HepG2 (cell line): ENCODE measurements around the gene STAB2. TPM values are rescaled to one million over a fixed set of nuclear protein-coding genes. Genes with fewer than 3 reads are reported as not detected.

Experiments
- ATAC-seq: fragments of 200-7000 bp; cut with Tn5 transposase; 3 replicates; pipeline ENCODE4 v1.9.1; 2020; ENCODE audit warnings: mild to moderate bottlenecking, moderate library complexity
- BruUV-seq: library from RNA; stranded (reverse); fragments of 400-500 nt; replicated peaks from 2 replicates; lab custom pipeline; 2021; lab: Mats Ljungman, UMichigan
- CTCF ChIA-PET: fragments of 300-600 bp; formaldehyde crosslinking; extraction: SDS; loops from one replicate; lab custom pipeline; 2021; ENCODE audit warnings: low total read pairs, inconsistent platforms, low intra/inter-chr PET ratio; lab: Yijun Ruan, JAX
- POLR2A ChIA-PET: fragments of 350-600 bp; sonication (Branson Sonifier 250); formaldehyde crosslinking; loops from one replicate; lab custom pipeline; 2020; ENCODE audit warnings: antibody characterized with exemption, inconsistent platforms; lab: Yijun Ruan, JAX
- DNase-seq: peaks from one replicate; pipeline ENCODE4 v3.0.0-alpha.2; 2015; ENCODE audit warnings: low spot score
- FAIRE-seq: peaks from 3 replicates; lab custom pipeline; 2011; peaks lifted over from hg19 to GRCh38; lab: Jason Lieb, UNC
- H2AFZ ChIP-seq: one replicate; pipeline ENCODE4 v1.6.1; 2011; ENCODE audit warnings: low read length, inconsistent platforms
- H3K27ac ChIP-seq: fragments of 300-600 bp; 3 replicates; pipeline ENCODE4 v1.8.0; 2011; ENCODE audit warnings: mixed run types, mild to moderate bottlenecking, mixed read lengths, low read length, inconsistent platforms; ENCODE audit not compliant: insufficient read depth; ENCODE audit errors: extremely low read length
- H3K27me3 ChIP-seq, 2 experiments: fragments of 200-600 bp in 1 of 2; 2 replicates in 1 of 2; 3 replicates in 1 of 2; pipeline versions ENCODE4 v1.6.0 to v1.8.0; 2011; ENCODE audit warnings: low read length in 2 of 2, mild to moderate bottlenecking in 2 of 2, moderate library complexity in 2 of 2, inconsistent platforms in 1 of 2; ENCODE audit not compliant: insufficient read depth in 2 of 2, control insufficient read depth in 1 of 2
- H3K36me3 ChIP-seq, 2 experiments: fragments of 200-600 bp in 1 of 2; replicated peaks in 1 of 2; 2 replicates in 1 of 2; 3 replicates in 1 of 2; pipeline versions ENCODE4 v1.5.1 to v1.8.0; 2011; ENCODE audit warnings: low read length in 2 of 2, inconsistent platforms in 1 of 2; ENCODE audit not compliant: insufficient read depth in 2 of 2, control insufficient read depth in 1 of 2
- H3K4me1 ChIP-seq: 2 replicates; pipeline ENCODE4 v1.5.1; 2012; ENCODE audit warnings: low read length, inconsistent platforms; ENCODE audit not compliant: insufficient read depth
- H3K4me2 ChIP-seq: 2 replicates; pipeline ENCODE4 v1.6.0; 2011; ENCODE audit warnings: low read depth, low read length, inconsistent platforms
- H3K4me3 ChIP-seq, 3 experiments: fragments of 200-600 bp in 1 of 3; sonication (generic), shearing (Covaris generic) in 1 of 3; replicated peaks in 1 of 3; 2 replicates each; pipeline ENCODE4 v1.5.1; 2011 to 2016; ENCODE audit warnings: low read length in 3 of 3, inconsistent platforms in 2 of 3, low read depth in 2 of 3, mild to moderate bottlenecking in 2 of 3, control low read depth in 1 of 3, mixed read lengths in 1 of 3; ENCODE audit not compliant: insufficient read depth in 1 of 3
- H3K79me2 ChIP-seq: one replicate; pipeline ENCODE4 v1.6.1; 2011; ENCODE audit warnings: low read length, inconsistent platforms; ENCODE audit not compliant: insufficient read depth
- H3K9ac ChIP-seq: 2 replicates; pipeline ENCODE4 v1.6.0; 2011; ENCODE audit warnings: mild to moderate bottlenecking, low read depth, low read length, inconsistent platforms; ENCODE audit not compliant: insufficient read depth
- H3K9me3 ChIP-seq: 2 replicates; pipeline ENCODE4 v1.5.1; 2012; ENCODE audit warnings: mild to moderate bottlenecking, low read length
- H4K20me1 ChIP-seq: 2 replicates; pipeline ENCODE4 v1.6.0; 2011; ENCODE audit warnings: inconsistent platforms, mild to moderate bottlenecking, low read length, moderate library complexity; ENCODE audit not compliant: insufficient read depth
- EED ChIP-seq: sonication (generic); formaldehyde crosslinking; IDR thresholded peaks from 2 replicates; pipeline ENCODE4 v1.5.0; 2020; ENCODE audit warnings: mild to moderate bottlenecking, missing genetic modification reagents
- GABPA ChIP-seq, 2 experiments: IDR thresholded peaks; 2 replicates each; pipeline ENCODE4 v1.6.1; 2011 to 2016; ENCODE audit warnings: low read depth in 2 of 2, low read length in 1 of 2, missing biosample characterization in 1 of 2, missing genetic modification characterization in 1 of 2
- JUND ChIP-seq: sonication (generic); formaldehyde crosslinking; IDR thresholded peaks from 2 replicates; pipeline ENCODE4 v1.8.0; 2022; ENCODE audit warnings: mild to moderate bottlenecking, missing genetic modification reagents
- PRMT3 ChIP-seq: sonication (generic); formaldehyde crosslinking; IDR thresholded peaks from 2 replicates; pipeline ENCODE4 v1.8.1; 2022; ENCODE audit warnings: low read depth, mild to moderate bottlenecking, moderate library complexity, missing genetic modification reagents, borderline replicate concordance
- ZNF430 ChIP-seq: sonication (generic); formaldehyde crosslinking; IDR thresholded peaks from 2 replicates; pipeline ENCODE4 v1.9.0; 2021; ENCODE audit warnings: mild to moderate bottlenecking, missing genetic modification reagents
- ZNF44 ChIP-seq: sonication (generic); formaldehyde crosslinking; IDR thresholded peaks from 2 replicates; pipeline ENCODE4 v1.5.1; 2020; ENCODE audit warnings: mild to moderate bottlenecking, missing genetic modification reagents
- ZNF777 ChIP-seq: sonication (generic); formaldehyde crosslinking; IDR thresholded peaks from 2 replicates; pipeline ENCODE4 v1.4.0; 2020; ENCODE audit warnings: missing genetic modification reagents
- WGBS: methylation state at CpG from one replicate; pipeline ENCODE4 v1.1.6; 2017; ENCODE audit warnings: low lambda C conversion rate; 5-methylcytosine and 5-hydroxymethylcytosine counted together
- in situ Hi-C: cut with HindIII; loops from 2 replicates; pipeline ENCODE4 v1.10.0; 2017; ENCODE audit warnings: low pct_unique_long_range_greater_than_20kb; ENCODE audit not compliant: extremely low pct_ligation_motif_present
- intact Hi-C: fragments of 100-400 bp; cut with micrococcal nuclease; formaldehyde crosslinking; loops from one replicate; pipeline ENCODE4 v1.10.0; 2022; ENCODE audit not compliant: unreplicated experiment
- polyA plus RNA-seq, 8 experiments: library from polyadenylated mRNA; depleted of rRNA in 3 of 8; stranded (reverse) in 7 of 8; unstranded in 1 of 8; fragments of >200 nt; fragmentation: Illumina TruSeq in 4 of 8; extraction: Trizol in 4 of 8; gene quantifications; 2 replicates each; pipeline versions ENCODE4 v1.2.1 to v1.2.3, GENCODE V29; 2011 to 2016; ENCODE audit warnings: low read depth in 4 of 8, missing spikeins in 1 of 8, mixed read lengths in 1 of 8; ENCODE audit not compliant: insufficient read depth in 1 of 8
- total RNA-seq, 5 experiments: library from RNA; depleted of rRNA; stranded (reverse); fragments of >200 nt; fragmentation: Illumina TruSeq; extraction: Trizol; gene quantifications; 2 replicates each; pipeline ENCODE4 v1.2.3, GENCODE V29; 2016; ENCODE audit warnings: low read depth in 1 of 5
- TF ChIP-seq, protein P1 (sequence below): sonication (generic); formaldehyde crosslinking; IDR thresholded peaks from 2 replicates; pipeline ENCODE4 v1.4.0; 2020; ENCODE audit warnings: missing genetic modification reagents, borderline replicate concordance
- TF ChIP-seq, protein P2 (sequence below): sonication (generic); formaldehyde crosslinking; IDR thresholded peaks from 2 replicates; pipeline ENCODE4 v1.5.0; 2020; ENCODE audit warnings: missing genetic modification reagents
- TF ChIP-seq, protein P3 (sequence below): IDR thresholded peaks from 2 replicates; pipeline ENCODE4 v1.6.1; 2016; ENCODE audit warnings: missing compliant biosample characterization, missing genetic modification reagents, borderline replicate concordance

STAB2 gene
- total and polyA plus RNA-seq, 2 of the 13 experiments (the other 11 are each of a cell fraction or from before 2014, with no cell fraction given) = not detected

DNA sequence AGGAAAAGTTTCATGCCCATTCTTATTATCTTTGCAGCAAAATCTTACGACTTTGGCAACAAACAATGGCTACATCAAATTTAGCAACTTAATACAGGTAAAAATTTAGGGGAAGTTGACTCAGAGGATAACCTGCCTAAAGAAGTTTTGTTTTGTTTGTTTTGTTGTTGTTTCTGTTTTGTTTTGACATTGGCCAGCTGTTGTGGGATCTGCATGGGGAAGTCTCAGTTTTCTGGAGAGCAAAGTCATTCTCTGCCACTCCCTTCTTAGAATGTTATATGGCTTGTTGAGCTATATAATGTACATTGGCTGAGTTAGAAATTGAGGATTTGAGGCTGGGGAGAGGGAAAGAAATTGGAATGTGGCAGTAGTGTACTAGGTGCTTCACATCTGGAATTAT is 144.5 kb downstream of the STAB2 start:
- 3% methylated on average over 1 of the region's 1 CpG for WGBS
- Histone ChIP-seq H3K9me3 (0 out of 2 replicates have a peak, but pooled peaks cover 6% of the 10 kb centered on the region), H3K4me3 (no peak overlapping the region)
- intact Hi-C loops = no loop called here
- no peak for TF ChIP-seq ZNF430 (CRISPR knock-in tag)
- TF ChIP-seq ZNF777 (CRISPR knock-in tag) = no peak
- TF ChIP-seq EED = no peak
- TF ChIP-seq, protein P1, sequence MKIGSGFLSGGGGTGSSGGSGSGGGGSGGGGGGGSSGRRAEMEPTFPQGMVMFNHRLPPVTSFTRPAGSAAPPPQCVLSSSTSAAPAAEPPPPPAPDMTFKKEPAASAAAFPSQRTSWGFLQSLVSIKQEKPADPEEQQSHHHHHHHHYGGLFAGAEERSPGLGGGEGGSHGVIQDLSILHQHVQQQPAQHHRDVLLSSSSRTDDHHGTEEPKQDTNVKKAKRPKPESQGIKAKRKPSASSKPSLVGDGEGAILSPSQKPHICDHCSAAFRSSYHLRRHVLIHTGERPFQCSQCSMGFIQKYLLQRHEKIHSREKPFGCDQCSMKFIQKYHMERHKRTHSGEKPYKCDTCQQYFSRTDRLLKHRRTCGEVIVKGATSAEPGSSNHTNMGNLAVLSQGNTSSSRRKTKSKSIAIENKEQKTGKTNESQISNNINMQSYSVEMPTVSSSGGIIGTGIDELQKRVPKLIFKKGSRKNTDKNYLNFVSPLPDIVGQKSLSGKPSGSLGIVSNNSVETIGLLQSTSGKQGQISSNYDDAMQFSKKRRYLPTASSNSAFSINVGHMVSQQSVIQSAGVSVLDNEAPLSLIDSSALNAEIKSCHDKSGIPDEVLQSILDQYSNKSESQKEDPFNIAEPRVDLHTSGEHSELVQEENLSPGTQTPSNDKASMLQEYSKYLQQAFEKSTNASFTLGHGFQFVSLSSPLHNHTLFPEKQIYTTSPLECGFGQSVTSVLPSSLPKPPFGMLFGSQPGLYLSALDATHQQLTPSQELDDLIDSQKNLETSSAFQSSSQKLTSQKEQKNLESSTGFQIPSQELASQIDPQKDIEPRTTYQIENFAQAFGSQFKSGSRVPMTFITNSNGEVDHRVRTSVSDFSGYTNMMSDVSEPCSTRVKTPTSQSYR (CRISPR knock-in tag) = no peak
- TF ChIP-seq ZNF44 = no peak
- TF ChIP-seq, protein P2, sequence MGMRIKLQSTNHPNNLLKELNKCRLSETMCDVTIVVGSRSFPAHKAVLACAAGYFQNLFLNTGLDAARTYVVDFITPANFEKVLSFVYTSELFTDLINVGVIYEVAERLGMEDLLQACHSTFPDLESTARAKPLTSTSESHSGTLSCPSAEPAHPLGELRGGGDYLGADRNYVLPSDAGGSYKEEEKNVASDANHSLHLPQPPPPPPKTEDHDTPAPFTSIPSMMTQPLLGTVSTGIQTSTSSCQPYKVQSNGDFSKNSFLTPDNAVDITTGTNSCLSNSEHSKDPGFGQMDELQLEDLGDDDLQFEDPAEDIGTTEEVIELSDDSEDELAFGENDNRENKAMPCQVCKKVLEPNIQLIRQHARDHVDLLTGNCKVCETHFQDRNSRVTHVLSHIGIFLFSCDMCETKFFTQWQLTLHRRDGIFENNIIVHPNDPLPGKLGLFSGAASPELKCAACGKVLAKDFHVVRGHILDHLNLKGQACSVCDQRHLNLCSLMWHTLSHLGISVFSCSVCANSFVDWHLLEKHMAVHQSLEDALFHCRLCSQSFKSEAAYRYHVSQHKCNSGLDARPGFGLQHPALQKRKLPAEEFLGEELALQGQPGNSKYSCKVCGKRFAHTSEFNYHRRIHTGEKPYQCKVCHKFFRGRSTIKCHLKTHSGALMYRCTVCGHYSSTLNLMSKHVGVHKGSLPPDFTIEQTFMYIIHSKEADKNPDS (CRISPR knock-in tag) = no peak
- TF ChIP-seq JUND (CRISPR knock-in tag) = no peak
- TF ChIP-seq PRMT3 (CRISPR knock-in tag) = no peak
- no peak for TF ChIP-seq GABPA (IDR thresholded peaks at IDR 0.05; ENCODE audit: low read depth, low read length)
- TF ChIP-seq GABPA (CRISPR knock-in tag; IDR thresholded peaks at IDR 0.05; ENCODE audit: low read depth) = no peak
- TF ChIP-seq, protein P3, sequence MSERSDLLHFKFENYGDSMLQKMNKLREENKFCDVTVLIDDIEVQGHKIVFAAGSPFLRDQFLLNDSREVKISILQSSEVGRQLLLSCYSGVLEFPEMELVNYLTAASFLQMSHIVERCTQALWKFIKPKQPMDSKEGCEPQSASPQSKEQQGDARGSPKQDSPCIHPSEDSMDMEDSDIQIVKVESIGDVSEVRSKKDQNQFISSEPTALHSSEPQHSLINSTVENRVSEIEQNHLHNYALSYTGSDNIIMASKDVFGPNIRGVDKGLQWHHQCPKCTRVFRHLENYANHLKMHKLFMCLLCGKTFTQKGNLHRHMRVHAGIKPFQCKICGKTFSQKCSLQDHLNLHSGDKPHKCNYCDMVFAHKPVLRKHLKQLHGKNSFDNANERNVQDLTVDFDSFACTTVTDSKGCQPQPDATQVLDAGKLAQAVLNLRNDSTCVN = no peak
- TF ChIP-seq, all 625 proteins: peak for 0
- in situ Hi-C loops = no loop called here
- ChIA-PET CTCF (no interaction called here), POLR2A (no interaction called here)
- no peaks in the 10 kb centered on the region for H3K79me2 ChIP-seq
- ATAC-seq = no peak
- H3K4me1 ChIP-seq = no peaks in the 10 kb centered on the region
- H3K4me2 ChIP-seq = no peak overlapping the region
- H3K27ac ChIP-seq = no peak overlapping the region
- no peak for FAIRE-seq
- peaks cover 0 to 4% of the 10 kb centered on the region in 2 experiments; a peak in 2 of 5 replicates for H3K27me3 ChIP-seq
- H3K36me3 ChIP-seq = no peaks in the 10 kb centered on the region
- H4K20me1 ChIP-seq = no peaks in the 10 kb centered on the region
- no peak overlapping the region for H3K9ac ChIP-seq
- no peak overlapping the region for H2AFZ ChIP-seq
- BruUV-seq = no TSS peak
- no peak for DNase-seq
